GM23338 (cell line): Measurements from ENCODE around the gene SPIN3. TPM values are rescaled to one million over a fixed set of nuclear protein-coding genes. Genes with fewer than 3 reads are reported as not detected.

Source experiments
- ATAC-seq: fragments of 200-7000 bp; cut with Tn5 transposase; 3 replicates; pipeline ENCODE4 v1.9.1; 2020
- DNase-seq: peaks from one replicate; pipeline ENCODE4 v3.0.0-alpha.2; 2015; ENCODE audit warnings: low spot score
- H2AFZ ChIP-seq: fragments of 200-600 bp; sonication (generic); 2 replicates; pipeline ENCODE4 v1.8.0; 2016; ENCODE audit warnings: antibody characterized with exemption, mild to moderate bottlenecking, moderate library complexity
- H3F3A ChIP-seq: fragments of 200-600 bp; sonication (generic); replicated peaks from 2 replicates; pipeline ENCODE4 v1.8.0; 2017; ENCODE audit warnings: antibody characterized with exemption, mixed run types, low read depth
- H3K27ac ChIP-seq: fragments of 200-600 bp; sonication (generic); 2 replicates; pipeline ENCODE4 v1.6.1; 2016; ENCODE audit warnings: low read depth
- H3K27me3 ChIP-seq: fragments of 200-600 bp; sonication (generic); 2 replicates; pipeline ENCODE4 v1.8.0; 2016; ENCODE audit warnings: mild to moderate bottlenecking, mixed run types, moderate library complexity; ENCODE audit not compliant: insufficient read depth
- H3K36me3 ChIP-seq: fragments of 200-600 bp; sonication (generic); 2 replicates; pipeline ENCODE4 v1.8.0; 2016; ENCODE audit warnings: mild to moderate bottlenecking; ENCODE audit not compliant: insufficient read depth
- H3K4me1 ChIP-seq: fragments of 200-600 bp; sonication (generic); 2 replicates; pipeline ENCODE4 v1.8.0; 2016; ENCODE audit warnings: mild to moderate bottlenecking, moderate library complexity; ENCODE audit not compliant: insufficient read depth
- H3K4me2 ChIP-seq: fragments of 200-600 bp; sonication (generic); 2 replicates; pipeline ENCODE4 v1.7.1; 2017; ENCODE audit warnings: mixed run types
- H3K4me3 ChIP-seq: fragments of 200-600 bp; sonication (generic); 2 replicates; pipeline ENCODE4 v1.6.1; 2016; ENCODE audit warnings: mixed run types
- H3K79me2 ChIP-seq: fragments of 200-600 bp; sonication (generic); replicated peaks from 2 replicates; pipeline ENCODE4 v1.8.0; 2017; ENCODE audit warnings: mild to moderate bottlenecking; ENCODE audit not compliant: insufficient read depth
- H3K9me2 ChIP-seq: fragments of 200-600 bp; sonication (generic); 2 replicates; pipeline ENCODE4 v1.8.0; 2017; ENCODE audit not compliant: insufficient read depth
- H4K20me1 ChIP-seq: fragments of 200-600 bp; sonication (generic); replicated peaks from 2 replicates; pipeline ENCODE4 v1.8.0; 2017; ENCODE audit warnings: mild to moderate bottlenecking; ENCODE audit not compliant: insufficient read depth
- H3K27ac Mint-ChIP-seq: 2 replicates; pipeline ENCODE4 v1.8.0; 2020; ENCODE audit warnings: inconsistent platforms, mild to moderate bottlenecking, moderate library complexity, mixed read lengths
- H3K27me3 Mint-ChIP-seq: 3 replicates; pipeline ENCODE4 v1.8.0; 2022; ENCODE audit warnings: low read depth, mild to moderate bottlenecking, moderate library complexity, mixed read lengths, inconsistent platforms; ENCODE audit not compliant: insufficient read depth, poor library complexity
- H3K36me3 Mint-ChIP-seq: 3 replicates; pipeline ENCODE4 v1.8.0; 2021; ENCODE audit warnings: low read depth, mild to moderate bottlenecking, inconsistent platforms, moderate library complexity, mixed read lengths
- H3K4me1 Mint-ChIP-seq: 3 replicates; pipeline ENCODE4 v1.8.0; 2020; ENCODE audit warnings: mild to moderate bottlenecking, inconsistent platforms, mixed read lengths
- H3K4me3 Mint-ChIP-seq: 3 replicates; pipeline ENCODE4 v1.8.0; 2021; ENCODE audit warnings: moderate library complexity, mild to moderate bottlenecking, inconsistent platforms, mixed read lengths
- H3K9me3 Mint-ChIP-seq: 3 replicates; pipeline ENCODE4 v1.8.0; 2020; ENCODE audit warnings: moderate library complexity, mild to moderate bottlenecking, inconsistent platforms, mixed read lengths
- CREB1 ChIP-seq: fragments of 250-450 bp; sonication (Bioruptor Pico); IDR thresholded peaks from 2 replicates; pipeline ENCODE4 v1.5.0; 2020; ENCODE audit warnings: low read depth, mild to moderate bottlenecking, moderate library complexity
- CTCF ChIP-seq, 2 experiments: fragments of 200-600 bp in 1 of 2; sonication (generic) in 1 of 2; conservative IDR thresholded peaks; 2 replicates each; pipeline versions ENCODE4 v1.5.1 to v1.6.1; 2016 to 2017; ENCODE audit warnings: antibody characterized with exemption in 2 of 2, low read depth in 2 of 2, mild to moderate bottlenecking in 2 of 2, moderate library complexity in 1 of 2
- ETS1 ChIP-seq: IDR thresholded peaks from 2 replicates; pipeline ENCODE4 v1.6.1; 2016; ENCODE audit warnings: antibody characterized with exemption
- NANOG ChIP-seq: IDR thresholded peaks from 2 replicates; pipeline ENCODE4 v1.6.1; 2016; ENCODE audit warnings: antibody characterized with exemption, borderline replicate concordance
- REST ChIP-seq: IDR thresholded peaks from one replicate; pipeline ENCODE4 v1.6.1; 2018; ENCODE audit warnings: antibody characterized with exemption; ENCODE audit not compliant: unreplicated experiment
- ZNF114 ChIP-seq: fragments of 250-450 bp; sonication (Bioruptor Pico); IDR thresholded peaks from 2 replicates; pipeline ENCODE4 v1.5.0; 2020; ENCODE audit warnings: mild to moderate bottlenecking, moderate library complexity
- ZNF331 ChIP-seq: fragments of 250-450 bp; sonication (Bioruptor Pico); IDR thresholded peaks from 2 replicates; pipeline ENCODE4 v1.5.0; 2020; ENCODE audit warnings: low read depth, mild to moderate bottlenecking, moderate library complexity
- ZNF462 ChIP-seq: fragments of 250-450 bp; sonication (Bioruptor Pico); IDR thresholded peaks from 2 replicates; pipeline ENCODE4 v1.5.0; 2020; ENCODE audit warnings: mild to moderate bottlenecking, moderate library complexity
- polyA plus RNA-seq: library from polyadenylated mRNA; unstranded; fragments of >200 nt; fragmentation: Nextera tagmentation; extraction: Ambion mirVana; gene quantifications from 2 replicates; pipeline ENCODE4 v1.2.1, GENCODE V29; 2016
- total RNA-seq: library from RNA; depleted of rRNA; stranded (reverse); fragments of >200 nt; shearing (Covaris generic); gene quantifications from 2 replicates; pipeline ENCODE4 v1.2.3, GENCODE V29; 2014

The SPIN3 gene
- total and polyA plus RNA-seq, 2 experiments from 2014 or later, result 14.9 to 18.2 TPM

GRCh38 chrX:56968980-56969379 lies 26.4 kb downstream of the SPIN3 start:
- Mint-ChIP-seq H3K27ac (no peak overlapping the region), H3K4me1 (no peaks in the 10 kb centered on the region), H3K36me3 (peaks cover 30% of the 10 kb centered on the region), H3K27me3 (no peaks in the 10 kb centered on the region), H3K4me3 (no peak overlapping the region), H3K9me3 (no peaks in the 10 kb centered on the region)
- no peak overlapping the region for H3K4me3 ChIP-seq
- H4K20me1 ChIP-seq, result no peaks in the 10 kb centered on the region
- ATAC-seq (no peak), DNase-seq (no peak)
- no peak for TF ChIP-seq ETS1
- no peak for TF ChIP-seq CREB1 (CRISPR knock-in tag)
- TF ChIP-seq ZNF331 (CRISPR knock-in tag), result no peak
- no peak for TF ChIP-seq ZNF114 (CRISPR knock-in tag)
- TF ChIP-seq CTCF (conservative IDR thresholded peaks at IDR 0.05; ENCODE audit: low read depth in 2 of 2), result no peak
- TF ChIP-seq NANOG, result no peak
- TF ChIP-seq ZNF462 (CRISPR knock-in tag), result no peak
- no peak for TF ChIP-seq REST
- H2AFZ ChIP-seq, result no peak overlapping the region
- H3K4me1 ChIP-seq, result no peaks in the 10 kb centered on the region
- H3K79me2 ChIP-seq, result no peaks in the 10 kb centered on the region
- no peak overlapping the region for H3K4me2 ChIP-seq
- H3F3A ChIP-seq, result no peaks in the 10 kb centered on the region
- H3K27ac ChIP-seq, result no peak overlapping the region
- no peaks in the 10 kb centered on the region for H3K9me2 ChIP-seq
- no peaks in the 10 kb centered on the region for H3K36me3 ChIP-seq
- H3K27me3 ChIP-seq, result no peaks in the 10 kb centered on the region
